ENCODE results near the gene BCAN.

The BCAN gene

DNA sequence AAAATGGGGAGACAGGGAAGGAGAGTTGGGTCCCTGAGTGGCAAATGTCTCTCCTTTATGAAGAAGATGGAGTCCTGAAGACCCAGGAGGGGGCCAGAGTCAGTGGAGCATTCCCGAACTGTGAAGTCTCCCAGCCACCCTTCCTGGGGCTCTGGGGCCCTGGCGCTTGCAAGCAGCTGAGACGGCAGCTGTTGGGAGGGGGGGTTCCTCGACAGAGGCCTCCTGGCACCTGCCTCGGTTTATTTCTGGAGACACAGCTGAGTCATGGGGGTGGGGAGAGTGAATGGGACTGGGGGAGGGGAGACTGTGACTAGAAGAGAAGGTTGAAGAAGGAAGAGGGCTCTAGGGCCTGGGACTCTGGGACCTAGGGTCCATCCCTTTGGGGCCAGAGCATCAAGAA is 21.3 kb downstream of the BCAN start:
- DNase-seq, result no peak

- no peak for DNase-seq
Measured at GRCh38 chr1:156664046-156664766, 22.3 kb downstream of the BCAN start.

DNA sequence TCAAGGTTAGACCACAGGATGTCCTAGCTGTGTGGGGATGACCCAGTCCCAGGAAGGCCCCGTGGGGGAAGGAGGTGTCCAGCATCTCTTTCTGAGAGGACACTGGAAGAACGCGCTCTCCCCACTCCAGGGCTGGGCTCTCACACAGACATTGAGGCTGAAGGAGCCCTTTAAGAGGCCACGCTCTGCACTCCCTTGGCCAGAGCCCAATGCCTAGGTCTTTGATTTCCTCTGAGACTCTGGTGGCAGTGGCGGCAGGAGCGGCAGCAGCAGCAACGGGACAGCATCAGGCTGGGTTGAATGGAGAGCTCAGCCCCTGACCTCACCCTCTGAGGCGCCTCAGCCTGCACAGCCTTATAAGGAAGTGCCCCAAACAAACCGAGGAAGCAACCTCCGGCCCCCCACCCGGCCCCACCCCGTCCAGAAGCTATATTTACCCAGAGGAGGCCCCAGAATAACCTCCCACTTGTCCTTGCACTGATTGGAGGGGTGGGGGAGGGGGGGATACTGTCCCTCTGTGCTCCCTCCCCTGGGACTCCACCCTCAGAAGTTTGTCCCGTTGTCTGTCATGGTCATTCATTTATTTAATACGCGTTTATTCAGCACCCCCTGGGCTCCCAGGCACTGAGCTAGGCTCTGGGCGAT is 23.0 kb downstream of the BCAN start:
- DNase-seq, result no peak

DNA sequence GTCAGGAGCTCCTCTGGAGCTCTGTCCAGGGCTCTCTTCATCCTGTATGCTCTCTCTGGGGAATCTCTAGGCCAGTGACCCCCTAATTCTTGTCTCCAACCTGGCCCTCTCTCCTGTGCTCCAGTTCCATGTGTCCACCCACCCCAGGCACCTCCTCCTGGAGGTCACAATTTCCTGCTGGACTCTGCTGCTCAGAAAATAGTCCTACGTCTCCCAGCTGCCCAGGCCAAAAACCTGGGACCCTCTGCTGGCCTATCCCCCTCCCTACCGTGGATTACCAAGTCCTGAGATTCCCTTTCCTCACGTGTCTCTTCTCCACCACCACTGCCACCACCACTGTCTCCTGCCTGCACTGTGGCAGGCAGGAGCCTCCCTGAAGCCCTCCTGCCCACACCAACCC is 23.6 kb downstream of the BCAN start:
- no peak for DNase-seq

DNA sequence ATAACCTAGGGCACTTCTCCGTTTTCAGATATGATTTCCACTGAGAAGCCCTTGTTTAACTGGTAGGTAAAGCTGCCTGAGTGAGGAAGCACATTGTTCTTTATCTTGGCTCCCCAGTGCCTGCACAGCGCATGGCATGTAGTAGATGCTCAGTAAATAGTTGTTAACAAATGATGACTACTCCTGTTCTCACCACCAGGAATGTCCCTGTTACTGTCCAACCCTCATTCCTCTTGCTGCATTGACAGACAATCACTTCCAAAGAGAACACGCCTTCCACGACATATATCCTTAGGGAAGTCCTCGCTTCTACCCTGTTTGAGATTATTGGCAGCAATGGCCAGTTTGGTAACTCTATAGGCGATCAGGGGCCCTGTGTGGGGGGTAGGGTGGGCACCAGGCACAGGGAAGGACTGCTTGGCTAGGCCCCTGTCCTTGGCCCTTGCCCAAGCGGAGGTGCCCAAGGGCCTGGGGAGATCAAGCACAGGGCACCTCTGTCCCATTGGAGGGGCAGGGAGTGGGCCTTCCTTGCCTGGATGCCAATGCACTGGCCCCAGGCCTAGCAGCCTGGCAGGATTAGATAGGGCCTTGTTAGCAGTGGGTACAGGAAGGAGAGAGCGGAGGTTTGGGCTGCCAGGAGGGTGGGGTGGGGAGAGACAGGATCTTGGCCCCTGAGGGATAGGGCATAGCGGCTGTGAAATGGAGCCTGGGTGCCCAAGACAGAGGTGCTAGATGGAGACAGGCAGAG is 25.1 kb downstream of the BCAN start:
- no peak for DNase-seq

GRCh38 chr1:156667610-156667967 is 25.7 kb downstream of the BCAN start:
- no peak for DNase-seq

- no peak for DNase-seq
Measured at GRCh38 chr1:156667968-156668709, 26.2 kb downstream of the BCAN start.

GRCh38 chr1:156668801-156669637 is 27.1 kb downstream of the BCAN start:
- no peak for DNase-seq

DNA sequence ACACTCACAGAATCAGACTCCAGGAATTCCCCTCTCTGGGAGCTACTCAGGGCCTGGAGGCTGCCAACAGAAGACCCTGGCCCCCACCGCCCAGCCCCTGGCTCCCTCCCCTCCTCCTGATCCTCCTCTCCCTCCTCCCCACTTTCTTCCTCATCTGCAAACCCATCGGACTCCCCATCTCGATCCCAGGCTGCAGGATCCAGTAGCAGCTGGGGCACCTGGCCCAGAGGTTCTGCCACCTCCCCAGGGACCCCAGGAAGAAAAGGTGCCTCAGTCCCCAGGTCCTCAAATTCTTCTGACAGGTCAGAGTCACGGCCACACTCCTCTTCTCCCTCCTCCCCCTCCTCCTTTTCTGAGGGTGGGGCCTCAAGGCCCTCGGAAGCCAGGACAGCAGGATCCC is 27.9 kb downstream of the BCAN start:
- no peak for DNase-seq

- no peak for DNase-seq
Measured at GRCh38 chr1:156670359-156670758, 28.4 kb downstream of the BCAN start.

DNA sequence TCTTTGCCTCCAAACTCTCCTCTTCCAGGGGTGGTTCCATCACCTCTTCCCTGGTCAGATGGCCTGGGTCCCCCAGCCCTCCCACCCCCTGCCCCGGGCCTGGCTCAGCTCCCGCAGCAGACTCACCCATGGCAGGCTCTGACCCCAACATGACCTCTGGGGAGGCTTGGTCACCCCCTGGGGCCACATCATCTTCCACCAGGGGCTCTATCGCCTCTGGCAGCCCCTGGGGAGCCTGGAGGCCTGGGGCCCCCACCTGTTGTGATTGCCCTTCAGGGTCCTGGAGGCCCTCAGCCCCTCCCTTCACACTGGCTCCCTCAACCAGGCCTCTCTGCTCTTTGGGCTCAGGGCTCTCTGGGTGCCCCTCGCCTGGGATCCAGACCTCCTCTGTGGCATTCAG is 28.9 kb downstream of the BCAN start:
- DNase-seq, result no peak

DNA sequence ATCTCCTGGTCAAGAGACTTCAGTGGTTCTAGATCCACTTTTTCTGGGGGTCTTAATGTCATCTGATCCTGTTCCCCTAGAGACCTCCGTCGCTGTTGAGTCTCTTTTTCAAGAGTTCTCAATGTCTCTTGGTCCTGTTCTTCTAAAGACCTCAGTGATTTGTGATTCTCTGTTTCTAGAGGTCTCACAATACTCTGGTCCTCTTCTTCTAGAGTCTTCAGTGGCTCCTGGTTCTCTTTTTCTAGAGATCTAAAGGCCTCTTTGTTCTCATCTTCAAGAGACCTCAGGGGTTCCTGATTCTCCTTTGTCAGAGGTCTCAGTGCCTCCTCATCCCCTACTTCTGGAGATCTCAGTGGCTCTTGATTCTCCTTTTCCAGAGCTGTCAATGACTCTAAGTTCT is 29.9 kb downstream of the BCAN start:
- no peak for DNase-seq

- DNase-seq, result no peak
Measured at GRCh38 chr1:156673387-156674121, 31.6 kb downstream of the BCAN start.

GRCh38 chr1:156675210-156676113 is 33.5 kb downstream of the BCAN start:
- no peak for DNase-seq

DNA sequence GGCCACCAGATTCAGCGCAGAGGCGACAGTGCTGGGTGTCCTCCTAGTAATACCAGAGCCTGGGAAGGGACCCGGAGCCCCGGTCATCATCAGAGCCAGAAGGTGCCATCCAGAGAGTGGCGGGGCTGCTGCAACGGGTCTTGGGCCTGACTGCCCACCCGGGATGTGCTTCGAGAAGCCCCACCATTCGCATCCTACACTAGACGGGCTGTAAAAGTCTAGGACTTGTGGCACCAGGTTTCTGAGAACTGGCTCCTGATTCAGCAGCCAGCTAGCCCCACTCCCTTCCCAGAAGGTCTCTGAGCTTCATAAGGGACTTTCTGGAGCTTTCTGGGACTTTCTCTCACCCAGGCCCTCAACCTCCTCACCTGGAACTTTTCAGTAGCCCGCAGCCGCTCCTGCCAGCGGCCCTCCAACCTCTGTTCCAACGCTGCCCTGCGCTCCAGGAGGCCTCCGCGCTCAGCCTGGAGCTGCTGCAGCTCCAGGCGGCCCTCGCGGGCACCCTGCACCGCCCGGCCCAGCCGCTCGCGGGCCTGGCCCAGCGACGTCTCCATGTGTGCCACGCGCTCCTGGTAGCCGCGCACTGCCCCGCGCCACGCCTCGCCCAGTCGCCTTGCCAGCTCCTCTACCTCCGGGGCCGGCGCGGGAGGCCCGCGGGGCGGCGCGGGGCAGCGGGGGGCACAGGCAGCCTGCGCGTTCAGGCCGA is 34.4 kb downstream of the BCAN start:
- no peak for DNase-seq

DNA sequence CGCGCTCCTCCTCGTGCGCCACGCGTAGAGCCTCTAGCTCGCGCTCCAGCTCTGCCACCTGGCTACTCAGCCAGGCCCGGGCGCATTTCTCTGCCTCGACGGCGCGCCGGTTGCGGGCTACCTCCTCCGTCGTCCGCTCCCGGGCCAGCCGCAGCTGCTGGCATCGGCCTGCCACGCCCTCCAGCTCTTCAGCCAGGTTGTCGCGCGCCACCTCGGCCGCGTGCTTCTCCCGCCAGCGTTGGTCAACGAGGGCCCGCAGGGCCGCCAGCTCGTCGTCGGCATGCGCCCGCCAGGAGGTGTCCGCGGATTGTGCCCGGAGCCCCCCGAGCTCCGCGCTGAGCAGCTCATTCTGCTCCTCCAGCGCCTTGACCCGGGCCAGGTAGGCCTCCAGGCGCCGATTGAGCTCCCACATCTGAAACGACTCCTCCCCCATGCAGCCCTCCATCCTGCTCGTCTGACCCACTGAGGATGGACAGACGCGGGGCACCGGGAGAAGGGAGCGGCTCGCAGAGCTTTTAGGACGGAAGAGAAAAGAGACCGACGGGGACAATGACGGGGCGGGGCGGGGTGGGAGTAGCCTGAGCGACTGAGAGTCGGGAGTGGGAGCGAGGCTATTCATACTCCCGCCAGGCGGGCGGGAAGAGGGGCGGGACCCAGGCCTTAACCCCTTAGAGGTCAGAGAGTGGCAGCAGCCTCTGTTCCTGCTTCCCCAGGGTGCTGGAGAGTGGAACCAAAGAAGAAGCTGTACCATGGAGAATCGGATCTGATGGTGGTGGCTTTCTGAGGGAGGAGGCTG is 35.1 kb downstream of the BCAN start, which contains the start of gene NES:
Gene NES, minus strand, starts transcription at position 588 of the 796 bp plus-strand sequence. Its CDS starts 143 bp downstream, at position 445.
- no peak for DNase-seq

GRCh38 chr1:156677616-156678596 is 36.0 kb downstream of the BCAN start:
- no peak for DNase-seq

DNA sequence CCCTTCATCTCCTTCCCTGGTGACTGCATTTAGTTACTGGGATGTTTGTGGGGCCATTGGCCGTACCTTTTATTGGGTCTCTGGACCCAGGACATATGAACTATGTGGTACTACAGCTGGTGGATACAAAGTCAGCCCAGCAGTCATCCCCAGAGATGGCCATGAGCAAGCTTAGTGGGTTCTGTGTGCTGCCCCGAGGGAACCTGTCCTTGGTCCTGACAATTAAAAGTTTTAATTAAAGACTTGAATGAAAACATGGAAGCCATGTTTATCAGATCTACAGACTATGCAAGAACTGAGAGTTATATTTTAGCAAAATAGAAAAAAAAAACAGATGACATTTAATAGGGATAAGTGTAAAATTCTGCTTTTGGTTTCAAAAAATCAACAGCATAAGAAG is 38.1 kb downstream of the BCAN start:
- DNase-seq, result no peak
